ENCODE results near the gene LARP4. TPM values are rescaled to one million over a fixed set of nuclear protein-coding genes. Genes with fewer than 3 reads are reported as not detected.
A peak's percentile ranks its signal among the peaks of the same experiment; 100 is the strongest.

LARP4 gene
- 10 to 100 TPM; 46.3 to 83.0 (median 61.9) TPM for total RNA-seq
- long read RNA-seq, partial matches to known transcripts: 5 of 12 reads
- long read RNA-seq, other reads (novel, unspliced or antisense): 5 of 12 reads

DNA sequence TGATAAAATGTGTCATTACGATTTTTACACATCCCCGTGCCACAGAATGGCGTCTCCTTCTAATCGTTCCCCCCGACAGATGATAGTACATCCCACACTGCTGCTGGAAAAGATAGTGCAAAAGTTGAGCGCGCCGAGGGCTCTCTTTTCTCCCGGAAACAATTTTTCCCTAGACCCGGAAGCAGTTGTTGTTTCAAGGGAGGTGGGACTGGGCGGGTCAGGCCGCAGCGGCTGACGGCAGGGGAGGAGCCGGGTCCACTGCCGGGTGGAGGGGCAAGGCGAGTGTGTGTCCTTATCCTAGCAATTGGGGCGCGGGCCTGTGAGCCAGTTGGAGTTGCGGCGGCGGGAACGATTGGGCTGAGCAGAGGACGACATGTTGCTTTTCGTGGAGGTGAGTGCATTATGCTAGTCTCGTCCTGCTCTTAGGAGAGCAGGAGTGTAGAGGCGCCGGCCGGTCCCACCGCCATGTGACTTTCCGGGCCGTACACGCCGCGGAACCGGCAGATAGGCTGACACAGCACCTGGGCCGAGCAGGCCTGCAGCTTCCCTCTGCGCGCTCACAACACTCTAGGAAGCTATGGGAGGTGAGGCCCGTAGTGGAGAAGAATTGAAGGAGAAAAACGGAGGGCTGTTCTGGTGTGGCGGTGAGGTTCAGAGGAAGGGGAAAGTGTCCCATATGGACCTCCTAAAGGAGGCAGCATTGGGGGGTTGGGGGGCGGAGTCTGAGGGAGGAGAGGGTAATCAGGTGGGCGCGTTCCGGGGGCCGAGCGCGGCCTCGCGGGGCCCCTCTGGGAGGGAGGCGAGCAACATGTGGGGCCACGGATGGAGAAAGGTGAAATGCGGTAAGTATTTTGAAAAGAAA, at the start of gene LARP4:
Gene LARP4, plus strand, starts transcription at position 248 of the 862 bp plus-strand sequence. Its CDS starts 126 bp downstream, at position 374.
- ATAC-seq (peak; percentile 91 to 98 (median 93)), DNase-seq (peak; percentile 93 to 95 (median 95))
- peak within 1 kb of the TSS; percentile 82 to 90 (median 83) for H3K27ac ChIP-seq
- H3K9me3 ChIP-seq: no peaks in the 10 kb centered on the region
- TF ChIP-seq, protein P1, sequence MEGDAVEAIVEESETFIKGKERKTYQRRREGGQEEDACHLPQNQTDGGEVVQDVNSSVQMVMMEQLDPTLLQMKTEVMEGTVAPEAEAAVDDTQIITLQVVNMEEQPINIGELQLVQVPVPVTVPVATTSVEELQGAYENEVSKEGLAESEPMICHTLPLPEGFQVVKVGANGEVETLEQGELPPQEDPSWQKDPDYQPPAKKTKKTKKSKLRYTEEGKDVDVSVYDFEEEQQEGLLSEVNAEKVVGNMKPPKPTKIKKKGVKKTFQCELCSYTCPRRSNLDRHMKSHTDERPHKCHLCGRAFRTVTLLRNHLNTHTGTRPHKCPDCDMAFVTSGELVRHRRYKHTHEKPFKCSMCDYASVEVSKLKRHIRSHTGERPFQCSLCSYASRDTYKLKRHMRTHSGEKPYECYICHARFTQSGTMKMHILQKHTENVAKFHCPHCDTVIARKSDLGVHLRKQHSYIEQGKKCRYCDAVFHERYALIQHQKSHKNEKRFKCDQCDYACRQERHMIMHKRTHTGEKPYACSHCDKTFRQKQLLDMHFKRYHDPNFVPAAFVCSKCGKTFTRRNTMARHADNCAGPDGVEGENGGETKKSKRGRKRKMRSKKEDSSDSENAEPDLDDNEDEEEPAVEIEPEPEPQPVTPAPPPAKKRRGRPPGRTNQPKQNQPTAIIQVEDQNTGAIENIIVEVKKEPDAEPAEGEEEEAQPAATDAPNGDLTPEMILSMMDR (IDR thresholded peaks at IDR 0.05): no peak
- TF ChIP-seq POLR2A (IDR thresholded peaks at IDR 0.05): peak; percentile 96
- H3K4me3 ChIP-seq: peak within 1 kb of the TSS; percentile 59 to 89 (median 89)
- under 1% methylated on average over 42 of the region's 54 CpGs for WGBS (ENCODE audit: insufficient coverage, low coverage, low lambda C conversion rate, missing lambda C conversion rate)
- no peaks in the 10 kb centered on the region for H3K27me3 ChIP-seq
- intact Hi-C loops (cut with DNase I): no loop called here
- no peaks in the 10 kb centered on the region for H3K36me3 ChIP-seq
- peaks cover 0 to 25% (median 0%) of the 10 kb centered on the region in 4 donors for H3K4me1 ChIP-seq

DNA sequence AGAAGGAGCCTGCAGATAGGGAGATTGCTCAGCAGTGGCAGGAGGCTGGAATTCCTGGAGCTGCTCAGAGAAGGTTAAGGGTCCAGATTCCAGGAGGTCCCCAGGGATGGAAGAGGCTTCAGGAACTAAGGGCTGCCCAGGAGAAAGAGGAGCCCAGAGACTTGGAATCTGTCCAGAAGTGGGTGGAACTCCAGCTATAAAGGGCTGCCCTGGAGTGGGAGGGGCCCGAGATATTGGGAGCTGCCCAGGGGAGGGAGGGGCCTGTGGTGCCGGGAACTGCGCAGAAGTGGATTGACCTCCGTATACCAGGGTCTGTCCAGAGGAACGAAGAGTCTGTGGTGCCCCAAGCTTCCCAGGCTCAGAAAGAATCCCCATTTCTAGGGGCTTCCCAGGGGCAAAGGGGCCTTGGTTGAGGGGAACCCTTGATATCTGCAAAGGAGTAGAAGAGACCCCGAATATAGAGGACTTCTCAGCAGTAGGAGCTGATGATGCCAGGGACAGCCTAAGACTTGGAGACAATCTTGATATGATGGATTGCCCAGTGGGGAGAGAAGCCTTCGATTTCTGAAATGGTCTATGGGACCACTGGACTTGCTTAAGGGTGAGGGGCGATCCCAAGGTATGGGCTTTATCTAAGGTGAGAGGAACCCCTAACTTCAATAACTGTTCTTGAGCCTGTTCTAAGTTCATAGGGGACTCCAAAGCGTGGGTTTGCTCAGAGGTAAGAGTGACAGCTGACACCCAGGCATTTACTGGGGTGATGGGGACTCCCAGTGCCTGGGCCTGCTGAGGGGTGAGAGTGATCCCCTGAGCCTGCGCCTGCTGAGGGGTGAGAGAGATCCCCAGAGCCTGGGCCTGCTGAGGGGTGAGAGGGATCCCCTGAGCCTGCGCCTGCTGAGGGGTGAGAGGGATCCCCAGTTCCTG, 49.3 kb upstream of the LARP4 start:
- whole genome bisulfite sequencing (ENCODE audit: insufficient coverage, low coverage, low lambda C conversion rate, missing lambda C conversion rate): 72% methylated on average over 8 of the region's 11 CpGs
- intact Hi-C loops (cut with DNase I): no loop called here
- Histone ChIP-seq H3K27ac (no peak overlapping the region), H3K9me3 (no peaks in the 10 kb centered on the region), H3K27me3 (no peaks in the 10 kb centered on the region), H3K4me3 (no peak overlapping the region), H3K36me3 (no peaks in the 10 kb centered on the region), H3K4me1 (peaks cover 0 to 7% (median 0%) of the 10 kb centered on the region in 4 donors)
- DNase-seq (no peak), ATAC-seq (peak; percentile 35 to 74 (median 46))
- TF ChIP-seq POLR2A (IDR thresholded peaks at IDR 0.05): no peak
- TF ChIP-seq, protein P1 (IDR thresholded peaks at IDR 0.05): no peak

DNA sequence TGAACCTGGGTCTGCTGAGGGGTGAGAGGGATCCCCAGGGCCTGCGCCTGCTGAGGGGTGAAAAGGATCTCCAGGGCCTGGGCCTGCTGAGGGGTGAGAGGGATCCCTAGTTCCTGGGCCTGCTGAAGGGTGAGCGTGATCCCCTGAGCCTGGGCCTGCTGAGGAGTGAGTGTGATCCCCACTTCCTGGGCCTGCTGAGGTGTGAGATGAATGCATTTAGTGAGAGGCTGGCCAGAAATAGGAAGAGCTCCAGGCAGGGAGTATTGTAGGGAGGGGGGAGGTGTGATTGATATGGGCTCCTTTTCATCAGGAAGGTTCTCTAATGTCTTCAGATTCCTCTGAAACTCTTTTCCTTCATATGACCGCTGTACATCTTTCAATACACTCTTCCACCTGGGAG, 47.3 kb upstream of the LARP4 start:
- TF ChIP-seq, protein P1 (IDR thresholded peaks at IDR 0.05): no peak
- no peak for TF ChIP-seq POLR2A (IDR thresholded peaks at IDR 0.05)
- intact Hi-C loops (cut with DNase I): no loop called here
- Histone ChIP-seq H3K9me3 (no peaks in the 10 kb centered on the region), H3K4me1 (peaks cover 0 to 7% (median 0%) of the 10 kb centered on the region in 4 donors), H3K36me3 (no peaks in the 10 kb centered on the region), H3K4me3 (no peak overlapping the region), H3K27ac (no peak overlapping the region), H3K27me3 (no peaks in the 10 kb centered on the region)
- WGBS (ENCODE audit: insufficient coverage, low coverage, low lambda C conversion rate, missing lambda C conversion rate): 100% methylated on average over 2 of the region's 3 CpGs
- ATAC-seq (no peak), DNase-seq (no peak)

DNA sequence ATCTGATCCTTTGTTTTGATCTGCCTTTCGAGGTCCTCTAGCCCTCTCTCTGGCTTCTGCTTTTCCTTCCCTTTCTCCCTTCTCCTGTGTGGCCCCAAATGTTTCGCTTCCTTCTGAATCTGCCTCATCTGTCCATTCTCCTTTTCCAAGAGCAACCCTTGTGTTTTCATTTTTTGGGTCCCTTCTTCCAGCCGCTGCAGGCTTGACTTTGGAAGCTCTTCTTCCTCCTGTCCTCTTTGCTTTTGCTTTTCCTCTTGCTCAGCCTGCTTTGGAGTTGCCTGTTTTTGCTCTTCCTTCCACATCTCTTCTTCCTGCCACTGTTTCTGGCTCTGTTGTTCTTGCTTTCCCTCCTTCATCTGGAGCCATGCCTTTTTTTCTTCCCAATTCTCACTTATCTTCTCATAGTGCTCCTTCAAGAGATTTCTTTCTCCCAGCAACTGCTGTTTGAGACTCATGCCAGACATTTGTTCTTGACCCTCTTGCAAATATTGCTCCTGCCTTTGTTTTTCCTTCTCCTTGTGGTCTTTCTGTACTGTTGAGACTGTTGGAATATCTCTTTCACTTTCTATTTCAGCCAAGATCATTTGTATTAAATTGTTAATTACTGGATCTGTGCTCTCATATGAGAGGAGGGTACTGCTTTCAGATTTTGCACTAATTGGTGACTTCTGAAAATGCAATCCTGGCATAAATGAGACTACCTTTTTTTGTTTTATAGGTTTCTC, 46.7 kb upstream of the LARP4 start:
- TF ChIP-seq, protein P1 (IDR thresholded peaks at IDR 0.05): no peak
- TF ChIP-seq POLR2A (IDR thresholded peaks at IDR 0.05): no peak
- intact Hi-C loops (cut with DNase I): no loop called here
- peak; percentile 23 to 76 (median 46) for ATAC-seq
- Histone ChIP-seq H3K27me3 (no peaks in the 10 kb centered on the region), H3K9me3 (no peaks in the 10 kb centered on the region), H3K4me1 (peaks cover 0 to 7% (median 0%) of the 10 kb centered on the region in 4 donors), H3K36me3 (no peaks in the 10 kb centered on the region), H3K27ac (peak overlapping the region in 1 of 3 donors; percentile 39), H3K4me3 (no peak overlapping the region)
- DNase-seq: no peak
- 70% methylated on average over 3 of the region's 3 CpGs for WGBS (ENCODE audit: insufficient coverage, low coverage, low lambda C conversion rate, missing lambda C conversion rate)

Measured in right lobe of liver (tissue), 6 donors.